Right ventricle myocardium superior (tissue), 1 donor: ENCODE measurements around the gene TMEM242. TPM values are rescaled to one million over a fixed set of nuclear protein-coding genes. Genes with fewer than 3 reads are reported as not detected.
"Not testable (repeated sequence)": the region's sequence is repeated elsewhere in the genome, so short reads cannot be mapped to it uniquely, and the experiment has no call there.

Experiments
- ATAC-seq: fragments of 200-7000 bp; cut with Tn5 transposase; one replicate; pipeline ENCODE4 v1.9.1; 2020; ENCODE audit warnings: mild to moderate bottlenecking; ENCODE audit not compliant: poor library complexity
- DNase-seq: peaks from one replicate; pipeline ENCODE4 v3.0.0-alpha.2; 2020
- intact Hi-C: fragments of 100-400 bp; cut with DNase I; formaldehyde crosslinking; loops from one replicate; pipeline ENCODE4 v1.11.2; 2022
- total RNA-seq: library from RNA; stranded (reverse); fragmentation: NEBNext Ultra II Directional; extraction: Animal tissue kit (Norgen Biotek cat#: 25700); gene quantifications from one replicate; pipeline ENCODE4 v1.2.1, GENCODE V29; 2021
- donor health status: DM: no; HTN: yes; CAD: no; lungs with severe emphysema.

Gene TMEM242
- total RNA-seq, 1 donor from 2014 or later = 18.1 TPM

DNA sequence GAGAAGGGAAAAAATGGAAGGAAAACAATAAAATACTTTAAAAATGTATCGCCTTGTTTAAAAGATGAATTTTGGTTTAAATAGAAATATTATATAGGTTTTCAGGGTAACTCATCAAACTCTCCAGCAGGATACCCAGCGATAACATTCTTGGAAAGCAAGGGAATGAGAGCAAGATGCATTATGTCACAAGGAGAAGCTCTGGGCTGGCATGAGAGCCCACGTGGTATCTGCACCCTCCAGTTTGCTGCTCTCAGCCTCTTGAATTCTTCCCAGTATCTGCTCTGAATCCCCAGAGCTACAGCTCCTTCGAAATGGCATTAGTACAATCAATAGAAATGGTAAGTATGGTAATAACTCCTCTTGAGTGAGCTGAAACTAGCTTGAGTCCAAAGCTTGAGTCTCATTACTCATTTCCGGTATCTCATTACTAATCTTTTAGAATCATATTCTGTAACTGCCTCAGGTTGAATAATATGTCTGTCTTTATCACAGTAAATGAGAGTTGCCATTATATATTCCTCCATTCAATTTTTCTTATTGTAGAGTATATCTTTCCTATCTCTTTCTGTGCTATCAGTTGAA is 4.9 kb upstream of the TMEM242 start:
- intact Hi-C loops = no loop called here
- DNase-seq (no peak), ATAC-seq (no peak)

DNA sequence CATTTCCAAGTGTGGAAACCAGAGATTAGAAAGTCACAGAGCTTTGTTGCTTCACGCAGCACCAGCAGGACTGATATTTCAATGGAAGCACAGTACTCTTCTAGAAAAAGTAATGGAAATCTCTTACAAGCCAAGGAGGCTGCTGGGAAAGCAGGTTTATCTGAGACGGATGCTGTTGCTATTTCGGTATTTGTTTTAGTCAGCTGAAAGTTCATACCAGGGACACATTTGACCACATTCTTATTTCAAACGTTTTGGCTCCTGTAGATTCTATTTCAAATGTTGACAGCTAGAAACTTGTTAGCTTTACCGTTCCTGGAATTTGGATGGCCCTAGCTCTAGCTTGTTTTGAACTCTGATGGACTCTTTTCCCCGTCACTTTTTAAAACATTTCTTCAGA is 3.7 kb upstream of the TMEM242 start:
- no peak for ATAC-seq
- DNase-seq = no peak

DNA sequence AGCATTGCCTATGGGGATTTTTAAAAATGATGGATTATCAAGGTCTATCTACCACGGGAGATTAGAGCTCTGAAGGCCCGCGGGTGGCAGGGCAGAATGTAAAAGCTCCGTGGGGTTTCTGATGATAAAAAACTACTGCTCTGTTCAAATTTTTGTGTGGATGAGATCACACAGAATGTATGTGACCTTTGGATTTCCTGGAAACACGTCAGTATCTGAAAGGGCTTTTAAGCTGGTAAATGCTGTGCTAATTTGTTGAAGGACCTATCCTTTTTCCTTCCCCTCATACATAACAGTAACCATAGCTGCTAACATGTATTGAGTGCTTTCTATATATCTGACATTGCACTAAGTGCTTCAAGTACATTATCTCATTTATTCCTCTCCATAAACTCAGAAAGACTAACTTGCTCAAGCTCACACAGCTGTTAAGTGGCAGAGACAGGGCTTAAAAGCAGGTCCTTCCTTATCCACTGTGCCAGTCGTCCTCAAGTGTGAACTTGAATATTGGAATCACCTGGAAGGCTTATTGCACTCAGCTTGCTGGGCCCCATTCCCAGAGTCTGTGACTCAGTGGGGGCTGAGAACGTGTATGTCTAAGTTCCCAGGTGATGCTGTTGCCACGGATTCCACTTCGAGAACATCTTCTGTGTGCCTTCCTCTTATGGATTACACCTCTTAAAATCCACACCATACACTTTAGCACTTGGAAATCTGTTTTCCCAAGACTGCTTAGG is 1.9 kb upstream of the TMEM242 start:
- ATAC-seq = no peak
- DNase-seq = no peak
- intact Hi-C loops = no loop called here

More for the DNA sequence above, 3.7 kb upstream of the TMEM242 start:
- intact Hi-C loops = no loop called here

DNA sequence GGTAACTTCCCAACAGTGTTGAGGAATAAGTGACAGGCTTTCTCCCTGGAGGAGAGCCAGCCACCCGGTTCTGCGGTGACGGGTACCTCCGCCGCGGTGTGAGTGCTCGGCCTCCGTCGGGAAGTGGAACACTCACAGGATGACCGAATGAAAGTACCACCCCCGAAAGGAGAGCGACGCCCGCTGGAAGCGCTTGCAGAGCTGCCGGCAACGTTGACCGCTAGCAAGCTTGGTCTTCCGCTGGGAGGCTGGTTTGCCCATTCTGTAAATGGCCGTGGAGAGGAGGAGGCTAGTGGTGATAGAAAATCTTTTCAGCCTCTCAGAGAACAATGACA is 614 bp upstream of the TMEM242 start:
- ATAC-seq = peak; percentile 85
- intact Hi-C loops = loop anchor here (5.0 kb wide), 1 partner anchor 58 kb away; the partner anchor contains the start of gene ZDHHC14
- DNase-seq = peak; percentile 88

- ATAC-seq (no peak), DNase-seq (peak; percentile 92)
- intact Hi-C loops = loop anchor here (5.0 kb wide), 1 partner anchor 59 kb away; the partner anchor contains the start of gene ZDHHC14
Measured at GRCh38 chr6:157322792-157323254, 496 bp downstream of the TMEM242 start.

GRCh38 chr6:157316871-157317814 is 6.2 kb downstream of the TMEM242 start:
- intact Hi-C loops = loop anchor here (5.0 to 10.0 kb wide), 2 partner anchors 278 to 350 kb away; no protein-coding TSS in a partner anchor
- peak; percentile 71 for DNase-seq
- ATAC-seq = peak; percentile 88

GRCh38 chr6:157314705-157315321 is 8.5 kb downstream of the TMEM242 start:
- ATAC-seq (peak; percentile 72), DNase-seq (no peak)
- intact Hi-C loops = loop anchor here (5.0 to 10.0 kb wide), 2 partner anchors 280 to 352 kb away; no protein-coding TSS in a partner anchor

DNA sequence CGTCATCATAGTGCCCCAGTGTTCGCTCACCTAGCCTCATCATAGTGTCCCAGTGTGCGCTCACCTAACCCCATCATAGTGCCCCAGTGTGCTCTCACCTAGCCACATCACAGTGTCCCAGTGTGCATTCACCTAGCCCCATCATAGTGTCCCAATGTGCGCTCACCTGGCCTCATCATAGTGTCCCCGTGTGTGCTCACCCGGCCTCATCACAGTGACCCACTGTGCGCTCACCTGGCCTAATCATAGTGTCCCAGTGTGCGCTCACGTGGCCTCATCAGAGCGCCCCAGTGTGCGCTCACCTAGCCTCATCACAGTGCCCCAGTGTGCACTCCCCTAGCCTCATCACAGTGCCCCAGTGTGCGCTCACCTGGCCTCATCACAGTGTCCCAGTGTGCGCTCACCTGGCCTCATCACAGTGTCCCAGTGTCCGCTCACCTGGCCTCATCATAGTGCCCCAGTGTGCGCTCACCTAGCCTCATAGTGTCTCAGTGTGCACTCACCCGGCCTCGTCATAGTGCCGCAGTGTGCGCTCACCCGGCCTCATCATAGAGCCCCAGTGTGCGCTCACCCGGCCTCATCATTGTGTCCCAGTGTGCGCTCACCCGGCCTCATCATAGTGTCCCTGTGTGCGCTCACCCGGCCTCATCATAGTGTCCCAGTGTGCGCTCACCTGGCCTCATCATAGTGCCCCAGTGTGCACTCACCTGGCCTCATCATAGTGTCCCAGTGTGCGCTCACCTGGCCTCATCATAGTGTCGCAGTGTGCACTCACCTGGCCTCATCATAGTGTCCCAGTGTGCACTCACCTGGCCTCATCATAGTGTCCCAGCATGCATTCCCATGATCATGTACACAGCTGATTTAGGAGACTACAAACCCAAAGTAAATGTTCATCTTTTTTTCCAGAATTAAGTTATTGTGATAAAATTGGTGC is 9.5 kb downstream of the TMEM242 start:
- intact Hi-C loops = loop anchor here (10.0 kb wide), 1 partner anchor 281 kb away; no protein-coding TSS in a partner anchor
- ATAC-seq = no peak
- no peak for DNase-seq

DNA sequence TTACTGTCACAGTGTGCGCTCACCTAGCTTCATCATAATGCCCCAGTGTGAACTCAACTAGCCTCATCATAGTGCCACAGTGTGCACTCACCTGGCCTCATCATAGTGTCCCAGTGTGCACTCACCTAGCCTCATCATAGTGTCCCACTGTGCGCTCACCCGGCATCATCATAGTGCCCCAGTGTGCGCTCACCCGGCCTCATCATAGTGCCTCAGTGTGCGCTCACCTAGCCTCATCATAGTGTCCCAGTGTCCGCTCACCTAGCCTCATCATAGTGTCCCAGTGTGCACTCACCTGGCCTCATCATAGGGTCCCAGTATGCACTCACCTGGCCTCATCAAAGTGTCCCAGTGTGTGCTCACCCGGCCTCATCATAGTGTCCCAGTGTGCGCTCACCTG is 10.6 kb downstream of the TMEM242 start:
- intact Hi-C loops = loop anchor here (10.0 kb wide), 1 partner anchor 282 kb away; no protein-coding TSS in a partner anchor
- ATAC-seq = no peak
- DNase-seq = no peak

DNA sequence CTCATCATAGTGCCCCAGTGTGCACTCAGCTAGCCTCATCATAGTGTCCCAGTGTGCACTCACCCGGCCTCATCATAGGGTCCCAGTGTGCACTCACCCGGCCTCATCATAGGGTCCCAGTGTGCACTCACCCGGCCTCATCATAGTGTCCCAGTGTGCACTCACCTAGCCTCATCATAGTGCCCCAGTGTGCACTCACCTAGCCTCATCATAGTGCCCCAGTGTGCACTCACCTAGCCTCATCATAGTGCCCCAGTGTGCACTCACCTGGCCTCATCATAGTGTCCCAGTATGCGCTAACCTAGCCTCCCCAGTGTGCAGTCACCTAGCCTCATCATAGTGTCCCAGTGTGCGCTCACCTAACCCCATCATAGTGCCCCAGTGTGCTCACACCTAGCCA is 12.6 kb downstream of the TMEM242 start:
- intact Hi-C loops = loop anchor here (10.0 kb wide), 1 partner anchor 284 kb away; no protein-coding TSS in a partner anchor
- DNase-seq, ATAC-seq: not testable (repeated sequence)

DNA sequence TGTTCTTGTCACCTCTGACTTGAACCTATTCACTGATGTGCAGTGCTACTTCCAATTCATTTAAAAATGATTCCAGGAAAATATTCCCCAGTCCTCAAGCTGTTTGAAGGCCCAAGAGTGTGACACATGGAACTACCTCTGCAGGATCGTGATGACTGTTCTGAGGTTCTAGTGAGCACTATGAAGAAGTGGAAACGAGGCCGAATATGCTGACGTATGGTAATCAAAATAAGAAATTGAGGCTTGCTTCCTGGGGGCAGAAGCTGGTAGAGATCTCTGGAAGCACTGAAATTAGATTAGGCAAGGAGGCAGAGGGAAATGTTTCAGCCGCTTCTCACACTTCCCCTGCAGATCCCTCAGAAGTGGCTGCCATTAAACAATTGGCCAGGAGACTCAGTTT is 15.7 kb downstream of the TMEM242 start:
- no peak for DNase-seq
- intact Hi-C loops = no loop called here
- ATAC-seq = no peak

DNA sequence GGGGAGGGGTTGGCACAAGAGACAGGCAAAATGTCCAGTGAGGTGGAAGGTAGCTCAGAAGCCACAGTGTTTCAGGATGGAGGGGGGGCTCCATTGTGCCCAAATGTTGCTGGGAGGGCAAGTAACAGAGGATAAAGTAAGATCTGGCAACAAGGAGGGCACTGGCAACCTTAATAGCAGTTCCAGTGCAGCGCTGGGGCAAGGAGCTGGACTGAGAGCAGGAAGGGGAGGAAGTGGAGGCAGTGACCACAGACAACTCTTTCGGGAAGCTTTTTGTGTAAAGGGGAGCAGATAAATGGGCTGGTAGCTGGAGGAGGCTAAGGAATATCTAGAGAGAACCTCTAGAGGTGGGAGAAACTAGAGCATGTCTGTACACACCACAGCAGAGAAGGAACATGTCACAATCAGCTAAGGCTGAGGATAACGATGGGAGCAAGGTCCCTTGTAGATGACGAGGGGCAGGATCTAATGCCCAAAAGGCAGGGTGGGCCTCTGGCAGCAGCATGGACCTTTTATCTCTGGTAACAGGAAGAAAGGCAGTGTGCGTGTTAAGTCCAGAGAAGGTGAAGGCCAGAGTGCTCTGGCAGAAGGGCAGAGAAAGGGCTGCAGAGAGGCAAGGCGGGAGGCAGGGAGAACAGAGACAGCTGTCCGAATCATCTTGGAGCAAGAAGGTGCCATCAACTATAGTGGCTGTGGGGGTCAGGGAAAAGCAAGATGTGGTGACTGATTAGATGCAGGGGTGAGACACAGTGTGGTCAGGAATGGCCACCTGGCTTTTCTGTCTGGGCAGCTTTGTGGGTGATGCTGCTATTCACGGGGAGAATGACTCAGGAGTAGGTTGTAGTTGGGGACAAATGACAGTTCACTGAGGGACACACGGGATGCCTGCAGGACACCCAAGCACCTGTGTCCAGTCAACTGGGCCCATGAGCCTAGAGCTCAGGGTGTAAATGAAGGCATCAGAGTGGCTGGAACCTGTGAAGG is 17.4 kb downstream of the TMEM242 start:
- DNase-seq (no peak), ATAC-seq (peak; percentile 37)
- intact Hi-C loops = no loop called here

DNA sequence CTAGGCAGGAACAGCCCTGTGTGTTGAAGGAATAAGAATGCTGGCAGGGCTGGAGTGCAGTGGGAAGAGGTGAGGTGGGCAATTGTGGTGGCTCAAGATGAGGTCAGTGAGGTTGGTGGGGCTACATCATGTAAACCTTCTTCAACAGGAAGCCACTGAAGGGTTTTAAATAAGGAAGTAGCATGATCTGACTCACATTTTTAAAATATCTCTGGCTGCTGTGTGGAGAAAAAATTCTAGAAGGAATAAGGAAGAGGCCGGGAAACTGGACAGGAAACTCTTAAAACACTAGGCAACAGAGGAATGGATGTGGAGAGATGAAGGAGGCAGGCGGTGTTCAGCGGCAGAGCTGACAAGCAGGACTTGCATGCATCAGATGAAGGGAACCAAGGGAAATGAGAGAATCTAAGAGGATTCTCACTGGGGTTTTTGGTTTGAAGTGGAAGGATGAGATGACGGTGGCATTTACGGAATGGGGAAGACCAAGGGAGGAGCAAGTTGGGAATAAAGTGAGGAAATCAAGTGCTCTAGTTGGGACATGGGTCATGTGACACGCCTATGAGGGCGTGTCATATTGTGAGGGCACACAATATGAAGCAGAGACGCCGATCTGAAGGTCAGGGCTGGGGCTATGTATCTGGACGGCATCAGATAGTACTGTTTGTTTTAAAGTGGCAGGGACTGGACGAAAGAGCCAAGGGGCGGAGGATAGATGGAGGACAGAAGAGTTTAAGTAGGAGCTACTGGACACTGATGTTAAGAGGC is 18.2 kb downstream of the TMEM242 start:
- intact Hi-C loops = no loop called here
- ATAC-seq = peak; percentile 60
- no peak for DNase-seq

DNA sequence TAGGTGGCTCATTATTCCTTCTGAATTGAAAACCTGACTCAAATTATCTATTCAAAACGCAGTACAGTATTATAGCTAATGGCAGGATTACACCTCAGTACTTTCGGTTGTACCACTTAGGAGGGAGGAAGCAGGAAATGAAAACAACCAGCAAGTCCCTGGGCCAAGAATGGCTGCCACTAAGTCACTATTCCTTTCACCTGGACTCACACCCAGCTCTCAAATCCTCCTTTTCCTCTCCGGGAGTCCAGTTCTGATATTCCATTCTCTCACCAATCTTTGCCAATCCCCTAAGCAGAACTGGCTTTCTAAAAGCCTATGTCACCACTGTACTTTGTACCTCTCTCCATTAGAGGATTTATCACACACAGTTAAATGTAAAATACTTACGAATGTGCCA is 20.6 kb downstream of the TMEM242 start:
- no peak for DNase-seq
- no peak for ATAC-seq
- intact Hi-C loops = no loop called here

DNA sequence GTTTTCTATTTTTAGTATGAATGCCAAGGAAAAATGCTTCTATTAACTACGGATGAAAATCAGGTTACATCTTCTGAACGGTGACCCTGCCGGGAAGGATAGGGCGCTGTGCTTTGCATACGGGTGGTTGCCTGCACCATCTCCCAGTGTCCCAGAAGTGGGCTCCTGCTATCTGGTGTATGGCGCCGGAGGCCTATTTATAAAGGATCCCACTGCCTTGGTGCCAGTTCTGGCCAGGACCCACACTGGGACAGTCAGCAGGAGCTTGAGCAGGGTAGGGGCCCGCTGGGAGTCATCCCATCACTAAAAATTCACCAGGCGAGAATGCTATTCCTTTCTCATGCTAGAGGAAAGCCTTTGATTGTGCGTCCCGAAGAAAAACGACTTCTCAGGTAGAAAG is 22.9 kb downstream of the TMEM242 start:
- ATAC-seq (peak; percentile 27), DNase-seq (no peak)
- intact Hi-C loops = no loop called here

DNA sequence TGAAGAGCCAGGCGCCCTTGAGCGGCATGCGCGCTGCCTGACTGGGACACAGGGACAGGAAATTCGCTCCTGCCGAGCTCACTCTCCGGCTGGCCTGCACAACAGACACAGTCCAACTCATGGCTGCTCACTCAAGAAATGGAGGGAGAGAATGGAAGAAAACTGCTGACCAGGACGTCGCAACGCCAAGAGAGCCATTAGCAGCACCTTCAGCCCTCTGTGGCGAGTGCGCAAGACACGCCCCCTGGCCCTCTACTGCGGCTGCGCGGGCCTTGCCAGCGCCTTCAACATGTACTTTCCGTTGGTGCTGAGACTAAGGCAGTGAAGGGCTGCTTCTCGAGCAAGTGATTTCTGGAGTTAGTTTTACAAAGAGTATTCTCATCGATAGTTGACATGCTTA is 23.3 kb downstream of the TMEM242 start:
- no peak for ATAC-seq
- DNase-seq = no peak
- intact Hi-C loops = no loop called here
